ENCODE results near the gene PDS5B. TPM values are rescaled to one million over a fixed set of nuclear protein-coding genes. Genes with fewer than 3 reads are reported as not detected.
A peak's percentile ranks its signal among the peaks of the same experiment; 100 is the strongest.

Gene PDS5B
- total and polyA plus RNA-seq, 2 of the 8 experiments (the other 6 are each of a cell fraction or from before 2014, with no cell fraction given) = 5.5 to 54.6 TPM

GRCh38 chr13:32824675-32825074 is 238.4 kb downstream of the PDS5B start (continued):
- TF ChIP-seq SIX5 (IDR thresholded peaks at IDR 0.05; ENCODE audit: low read depth, low read length) (no peak), POLR2A (IDR thresholded peaks at IDR 0.05; ENCODE audit: control extremely low read depth in 1 of 2, low read depth in 2 of 2, low read length in 2 of 2) (no peak), SIRT6 (IDR thresholded peaks at IDR 0.05; ENCODE audit: low read length) (no peak), JUND (IDR thresholded peaks at IDR 0.05; ENCODE audit: low read length) (peak; percentile 91), ZNF274 (IDR thresholded peaks at IDR 0.05; ENCODE audit: borderline replicate concordance, extremely low read depth, low read length) (no peak), CTBP2 (IDR thresholded peaks at IDR 0.05; ENCODE audit: borderline replicate concordance, insufficient read depth, insufficient read length, low read length) (no peak)

Measured in H1 (cell line).